HG03196 (cell line): ENCODE data around the gene GSG1L.

Experiments
- ATAC-seq: cut with Tn5 transposase; IDR thresholded peaks from one replicate; pipeline ENCODE4 v1.9.1; 2021; ENCODE audit not compliant: unreplicated experiment

Gene GSG1L

GRCh38 chr16:28092721-28093384 is 29.3 kb upstream of the GSG1L start:
- ATAC-seq = no peak

GRCh38 chr16:28091656-28092055 is 28.1 kb upstream of the GSG1L start:
- no peak for ATAC-seq

- ATAC-seq = no peak
Measured at GRCh38 chr16:28090646-28091377, 27.3 kb upstream of the GSG1L start.

- ATAC-seq = no peak
Measured at GRCh38 chr16:28089992-28090365, 26.5 kb upstream of the GSG1L start.

- ATAC-seq = no peak
Measured at GRCh38 chr16:28089205-28089991, 25.9 kb upstream of the GSG1L start.

GRCh38 chr16:28087675-28088300 is 24.3 kb upstream of the GSG1L start:
- no peak for ATAC-seq

- no peak for ATAC-seq
Measured at GRCh38 chr16:28087140-28087660, 23.7 kb upstream of the GSG1L start.

GRCh38 chr16:28086186-28087139 is 22.9 kb upstream of the GSG1L start:
- no peak for ATAC-seq

GRCh38 chr16:28085389-28086171 is 22.1 kb upstream of the GSG1L start:
- no peak for ATAC-seq

- ATAC-seq = no peak
Measured at GRCh38 chr16:28084209-28084608, 20.7 kb upstream of the GSG1L start.

GRCh38 chr16:28082624-28083023 is 19.1 kb upstream of the GSG1L start:
- ATAC-seq = no peak

GRCh38 chr16:28081391-28081968 is 18.0 kb upstream of the GSG1L start:
- ATAC-seq = no peak

GRCh38 chr16:28078261-28078660 is 14.7 kb upstream of the GSG1L start:
- ATAC-seq = no peak

GRCh38 chr16:28073836-28074235 is 10.3 kb upstream of the GSG1L start:
- no peak for ATAC-seq

GRCh38 chr16:28072087-28072486 is 8.6 kb upstream of the GSG1L start:
- no peak for ATAC-seq

GRCh38 chr16:28069971-28070794 is 6.7 kb upstream of the GSG1L start:
- no peak for ATAC-seq

- ATAC-seq = no peak
Measured at GRCh38 chr16:28068976-28069375, 5.5 kb upstream of the GSG1L start.
